Prostate gland (tissue), 2 donors: ENCODE data around the gene SKIDA1.

Experiments
- POLR2A ChIP-seq: fragments of 450-650 bp; IDR thresholded peaks from one replicate; pipeline ENCODE4 v1.6.1; 2016; ENCODE audit warnings: antibody characterized with exemption, mild to moderate bottlenecking
- TF ChIP-seq, protein P1 (sequence below), 4 experiments: fragments of 200-600 bp in 2 of 4; fragments of 450-650 bp in 2 of 4; sonication (generic) in 2 of 4; IDR thresholded peaks; 1 replicate in 3 of 4; 2 replicates in 1 of 4; pipeline ENCODE4 v1.5.1; 2016 to 2019; ENCODE audit warnings: antibody characterized with exemption in 4 of 4, mild to moderate bottlenecking in 2 of 4, moderate library complexity in 2 of 4

DNA sequence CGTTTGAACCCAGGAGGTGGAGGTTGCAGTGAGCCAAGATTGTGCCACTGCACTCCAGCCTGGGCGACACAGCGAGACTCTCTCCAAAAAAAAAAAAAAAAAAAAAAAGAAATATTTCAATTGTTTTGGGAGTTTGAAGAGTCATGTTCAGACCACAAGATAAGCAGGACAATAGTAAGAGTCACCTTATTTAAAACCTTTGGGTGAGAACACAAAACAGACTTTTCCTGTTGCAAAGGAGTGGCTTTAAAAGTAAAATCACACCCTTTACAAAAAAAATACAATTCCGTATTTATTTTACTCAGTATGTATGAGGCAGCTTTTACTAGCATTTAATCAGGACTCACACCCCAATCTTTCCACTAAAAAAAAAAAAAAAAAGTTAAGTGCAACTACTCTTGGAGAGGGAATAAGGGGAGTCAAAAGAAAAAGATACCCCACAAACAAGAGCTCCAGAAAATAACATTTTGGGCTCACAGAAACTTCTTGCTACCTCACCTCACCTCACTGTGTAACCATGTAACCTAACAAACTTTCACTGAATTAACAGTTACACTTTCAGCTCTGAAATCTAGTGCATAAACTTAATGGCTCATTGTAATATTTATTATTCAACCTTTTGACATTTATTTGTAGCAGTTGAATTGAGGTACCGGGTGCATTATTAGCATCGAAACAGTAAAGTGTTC is 11.2 kb downstream of the SKIDA1 start:
- TF ChIP-seq, protein P1, sequence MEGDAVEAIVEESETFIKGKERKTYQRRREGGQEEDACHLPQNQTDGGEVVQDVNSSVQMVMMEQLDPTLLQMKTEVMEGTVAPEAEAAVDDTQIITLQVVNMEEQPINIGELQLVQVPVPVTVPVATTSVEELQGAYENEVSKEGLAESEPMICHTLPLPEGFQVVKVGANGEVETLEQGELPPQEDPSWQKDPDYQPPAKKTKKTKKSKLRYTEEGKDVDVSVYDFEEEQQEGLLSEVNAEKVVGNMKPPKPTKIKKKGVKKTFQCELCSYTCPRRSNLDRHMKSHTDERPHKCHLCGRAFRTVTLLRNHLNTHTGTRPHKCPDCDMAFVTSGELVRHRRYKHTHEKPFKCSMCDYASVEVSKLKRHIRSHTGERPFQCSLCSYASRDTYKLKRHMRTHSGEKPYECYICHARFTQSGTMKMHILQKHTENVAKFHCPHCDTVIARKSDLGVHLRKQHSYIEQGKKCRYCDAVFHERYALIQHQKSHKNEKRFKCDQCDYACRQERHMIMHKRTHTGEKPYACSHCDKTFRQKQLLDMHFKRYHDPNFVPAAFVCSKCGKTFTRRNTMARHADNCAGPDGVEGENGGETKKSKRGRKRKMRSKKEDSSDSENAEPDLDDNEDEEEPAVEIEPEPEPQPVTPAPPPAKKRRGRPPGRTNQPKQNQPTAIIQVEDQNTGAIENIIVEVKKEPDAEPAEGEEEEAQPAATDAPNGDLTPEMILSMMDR (IDR thresholded peaks at IDR 0.05), result no peak
- TF ChIP-seq POLR2A, result no peak
